HTR-8/SVneo (cell line): ENCODE results near the gene TMED7.
"Not testable (repeated sequence)": the region's sequence is repeated elsewhere in the genome, so short reads cannot be mapped to it uniquely, and the experiment has no call there.

Experiments used
- DNase-seq: peaks from one replicate; pipeline ENCODE4 v3.0.0; 2011; ENCODE audit warnings: low spot score, mixed read lengths; ENCODE audit not compliant: insufficient read length
- FAIRE-seq: peaks from 2 replicates; lab custom pipeline; 2011; peaks lifted over from hg19 to GRCh38; lab: Jason Lieb, UNC

TMED7 gene

DNA sequence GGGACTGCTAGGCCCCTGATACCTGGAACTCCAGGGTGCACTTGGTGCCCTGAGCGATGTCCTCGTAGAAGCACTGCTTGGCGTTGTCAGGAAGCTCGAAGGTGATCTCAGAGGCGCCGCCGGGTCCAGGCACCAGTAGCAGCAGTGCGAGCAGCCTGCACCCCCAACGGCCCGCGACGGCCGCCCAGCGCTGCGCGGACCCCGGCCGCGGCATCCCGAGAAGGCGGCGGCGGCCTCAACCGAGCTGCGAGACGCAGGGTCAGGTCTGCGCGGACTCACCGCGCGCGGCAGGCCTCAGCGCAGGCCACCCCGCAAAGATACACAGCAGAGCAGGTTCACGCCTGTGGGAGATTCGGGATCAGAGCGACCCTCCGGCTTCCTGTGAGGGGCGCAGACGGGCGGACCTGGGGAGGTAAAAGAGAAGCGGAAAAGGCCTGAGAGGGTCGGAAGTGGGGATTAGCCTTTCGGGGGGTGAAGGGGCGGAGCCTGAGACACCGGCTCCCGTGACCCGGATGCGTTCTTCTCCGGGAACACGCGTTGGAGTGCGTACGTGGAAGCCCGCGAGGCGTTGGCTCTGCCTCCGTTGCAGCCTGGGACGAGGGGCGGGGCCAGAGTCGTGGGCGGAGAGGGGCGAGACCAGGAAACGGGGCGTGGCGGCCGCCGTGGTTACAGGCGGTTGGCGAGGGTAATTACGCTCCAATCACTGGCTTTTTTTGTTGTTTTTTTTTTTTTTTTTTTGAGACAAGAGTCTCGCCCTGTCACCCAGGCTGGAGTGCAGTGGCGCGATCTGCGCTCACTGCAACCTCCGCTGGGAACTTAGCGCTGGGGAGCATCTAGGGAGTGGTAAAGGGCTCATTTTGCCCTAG lies at the start of gene TMED7:
TSS of gene TMED7 (minus strand) at position 458 of the 866 bp plus-strand sequence. CDS start at position 214, 244 bp downstream.
- peak; percentile 94 for DNase-seq
- peak; percentile 96 for FAIRE-seq

GRCh38 chr5:115674782-115675181 lies 48.9 kb upstream of the TMED7 start:
- FAIRE-seq, DNase-seq: not testable (repeated sequence)

GRCh38 chr5:115673596-115673995 lies 47.8 kb upstream of the TMED7 start:
- no peak for FAIRE-seq
- no peak for DNase-seq

DNA sequence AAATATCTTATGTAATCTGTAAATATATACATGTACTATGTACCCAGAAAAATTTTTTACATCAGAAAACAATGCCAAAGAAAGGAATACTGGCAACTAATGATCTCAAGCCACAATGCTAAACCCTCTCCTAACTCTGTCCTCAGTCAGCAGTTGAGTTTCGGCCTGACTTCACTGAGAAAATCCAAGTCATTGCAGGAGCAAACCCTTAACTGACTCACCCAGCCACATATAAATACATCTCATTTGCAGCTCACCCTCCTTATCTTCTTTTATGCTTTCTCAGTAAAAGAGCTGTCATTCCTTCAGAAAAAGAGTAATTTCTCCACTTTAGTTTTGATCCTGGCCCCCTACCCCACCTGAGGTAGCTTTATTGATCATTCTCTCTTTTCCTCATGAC lies 46.1 kb upstream of the TMED7 start:
- FAIRE-seq (no peak), DNase-seq (no peak)

DNA sequence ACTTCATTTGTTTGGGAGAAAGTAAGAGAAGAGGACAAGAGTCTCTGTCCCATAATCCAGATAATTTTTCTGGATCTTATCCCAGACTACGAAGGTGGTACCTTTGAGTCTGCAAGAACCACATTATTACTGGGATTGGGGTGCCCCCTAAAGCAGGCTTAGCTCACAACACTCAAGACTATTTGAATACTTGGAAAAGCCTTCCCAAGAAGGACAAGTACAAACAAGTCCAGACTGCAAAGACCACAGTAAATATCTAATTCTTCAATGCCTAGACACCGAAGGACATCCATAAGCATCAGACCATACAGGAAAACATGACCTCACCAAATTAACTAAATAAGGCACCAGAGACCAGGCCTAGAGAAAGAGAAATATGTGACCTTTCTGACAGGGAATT lies 40.2 kb upstream of the TMED7 start:
- DNase-seq: no peak
- no peak for FAIRE-seq

- DNase-seq: no peak
- FAIRE-seq: no peak
Observed at GRCh38 chr5:115661563-115661962, 35.7 kb upstream of the TMED7 start.

DNA sequence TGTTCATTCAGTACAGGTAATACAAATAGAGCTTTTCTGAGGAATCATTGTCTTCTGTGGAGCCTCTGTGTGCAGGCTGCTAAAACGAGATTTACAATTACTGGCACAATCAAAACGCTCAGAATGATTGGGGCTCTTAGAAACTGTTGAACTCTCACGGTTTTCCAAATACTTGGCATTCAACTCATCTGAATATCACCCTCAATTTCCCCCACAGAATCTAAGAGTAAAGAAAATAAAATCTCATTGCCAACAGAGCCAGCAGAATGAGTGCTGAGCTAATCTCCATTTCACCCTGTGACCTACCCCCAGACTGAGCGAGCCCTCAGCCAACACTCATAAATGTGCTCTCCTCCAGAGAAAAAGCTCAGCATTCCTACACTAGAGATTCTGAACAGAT lies 35.3 kb upstream of the TMED7 start:
- FAIRE-seq (no peak), DNase-seq (no peak)

- DNase-seq (no peak), FAIRE-seq (no peak)
Observed at GRCh38 chr5:115657881-115658233, 32.0 kb upstream of the TMED7 start.

DNA sequence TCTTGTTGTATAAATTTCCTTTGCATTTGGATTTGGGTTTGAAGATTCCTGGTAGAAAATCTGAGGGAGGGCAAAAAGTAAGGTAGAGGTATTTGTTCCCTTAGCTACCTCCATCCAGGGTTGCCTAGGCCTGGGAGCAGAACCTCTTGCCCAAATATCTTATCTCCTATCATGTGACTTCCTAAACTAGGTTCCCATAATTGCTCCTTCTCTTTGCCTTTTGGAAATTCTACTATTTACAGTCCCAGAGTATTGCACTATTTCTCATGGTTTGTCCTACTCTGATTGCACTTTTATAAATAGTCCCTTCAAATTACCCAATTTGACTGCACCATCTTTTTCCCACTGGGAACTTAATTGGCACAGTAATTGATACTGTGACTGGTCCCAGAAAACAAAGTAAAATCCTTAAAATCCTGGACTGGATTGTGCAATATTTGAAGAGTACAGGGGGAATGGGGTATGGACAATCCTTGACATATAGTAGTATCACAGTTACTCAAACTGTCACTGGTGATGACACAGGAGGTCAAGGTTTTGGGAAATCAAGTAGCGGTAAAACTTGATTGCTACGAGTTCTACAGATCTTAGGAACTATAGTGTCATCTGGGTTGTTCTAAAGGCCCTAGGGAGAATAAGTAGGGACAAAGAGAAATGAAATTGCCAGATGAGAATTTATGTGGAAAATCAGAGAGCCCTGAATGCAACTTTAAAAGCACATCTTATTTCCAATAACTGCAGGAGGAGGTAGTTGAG lies 31.5 kb upstream of the TMED7 start:
- no peak for DNase-seq

GRCh38 chr5:115656404-115656803 lies 30.6 kb upstream of the TMED7 start:
- FAIRE-seq: no peak
- no peak for DNase-seq

More for the DNA sequence above, 31.5 kb upstream of the TMED7 start:
- FAIRE-seq: no peak

DNA sequence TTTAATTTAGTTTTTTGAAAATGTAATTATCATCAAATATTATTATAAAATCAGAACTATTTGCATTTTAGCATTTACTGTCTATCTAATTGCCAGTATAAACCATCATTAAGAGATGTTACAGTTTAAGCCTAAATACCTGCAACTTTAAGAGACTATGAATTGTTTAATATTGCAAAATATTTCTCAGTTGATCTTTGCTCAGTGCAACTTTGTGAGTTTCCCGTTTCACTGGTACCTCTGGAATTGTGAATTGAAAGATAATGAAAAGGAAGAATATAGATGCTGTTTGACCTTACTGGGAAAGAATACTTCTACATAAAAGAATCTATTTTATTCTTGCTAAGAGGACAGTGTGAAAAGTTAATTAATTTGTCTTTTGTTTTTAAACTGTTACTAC lies 30.2 kb upstream of the TMED7 start:
- DNase-seq (no peak), FAIRE-seq (no peak)

- FAIRE-seq: no peak
- DNase-seq: no peak
Observed at GRCh38 chr5:115649541-115649940, 23.7 kb upstream of the TMED7 start.

- FAIRE-seq: no peak
Observed at GRCh38 chr5:115648056-115648455, 22.2 kb upstream of the TMED7 start.

GRCh38 chr5:115645386-115645785 lies 19.6 kb upstream of the TMED7 start:
- not testable (repeated sequence) for DNase-seq, FAIRE-seq

More at GRCh38 chr5:115648056-115648455, 22.2 kb upstream of the TMED7 start:
- no peak for DNase-seq

DNA sequence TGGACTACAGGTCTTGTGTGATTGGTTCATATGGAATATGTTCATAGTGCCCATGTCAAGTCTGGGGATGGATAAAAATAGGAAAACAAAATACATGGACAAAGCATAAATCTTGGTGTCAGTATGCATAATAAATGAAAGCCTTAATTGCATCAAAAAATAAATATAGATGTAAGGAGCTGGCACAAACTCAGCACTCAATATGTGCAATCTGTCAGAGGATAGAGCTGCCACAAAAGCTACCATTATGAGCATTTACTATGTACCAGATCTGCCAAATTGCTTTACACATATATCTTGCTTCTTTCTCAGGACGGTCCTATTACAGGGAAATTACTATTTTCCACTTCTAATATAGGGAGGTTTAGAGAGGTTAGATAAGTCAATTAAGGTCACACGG lies 18.2 kb upstream of the TMED7 start:
- no peak for FAIRE-seq
- no peak for DNase-seq

- no peak for FAIRE-seq
Observed at GRCh38 chr5:115641948-115642347, 16.1 kb upstream of the TMED7 start.

GRCh38 chr5:115640274-115640673 lies 14.4 kb upstream of the TMED7 start:
- no peak for DNase-seq
- FAIRE-seq: no peak

More at GRCh38 chr5:115641948-115642347, 16.1 kb upstream of the TMED7 start:
- DNase-seq: no peak

DNA sequence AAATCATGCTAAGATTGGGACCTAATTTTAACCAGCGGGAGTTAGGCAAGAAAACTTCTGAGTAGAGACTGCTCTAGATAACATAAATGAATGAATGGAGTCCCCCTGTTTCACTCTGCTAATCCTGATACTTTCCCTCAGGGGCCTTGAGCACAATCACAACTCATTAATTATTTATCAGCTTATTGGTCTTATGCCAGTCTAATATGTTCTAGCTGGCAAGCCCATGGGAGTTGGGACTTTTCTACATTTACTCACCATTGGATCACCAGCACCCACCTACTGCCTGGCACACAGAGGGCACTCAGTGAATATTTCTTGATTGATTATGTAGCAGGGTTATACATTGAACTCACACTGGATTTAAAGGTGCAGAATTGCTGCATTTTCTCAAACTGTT lies 13.5 kb upstream of the TMED7 start:
- DNase-seq (no peak), FAIRE-seq (no peak)

DNA sequence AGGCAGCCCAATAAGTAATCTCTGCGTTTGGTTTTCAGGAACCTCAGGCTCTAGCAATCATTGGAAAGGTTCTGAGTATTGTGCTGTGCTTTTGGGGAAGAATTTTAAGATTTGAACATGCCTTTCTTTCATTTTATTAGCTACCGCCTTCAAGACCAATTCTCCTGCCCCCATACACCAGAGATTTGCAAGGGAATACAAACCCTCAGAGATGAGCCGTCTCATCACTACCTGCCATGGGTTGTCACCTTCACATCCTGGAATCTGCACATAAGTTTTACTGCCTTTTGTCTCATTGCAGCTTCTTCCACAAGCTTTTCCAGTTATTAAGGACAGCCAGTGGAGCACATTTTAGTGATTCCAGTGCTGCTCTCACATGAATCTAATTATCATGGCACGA lies 11.7 kb upstream of the TMED7 start:
- FAIRE-seq (no peak), DNase-seq (no peak)

DNA sequence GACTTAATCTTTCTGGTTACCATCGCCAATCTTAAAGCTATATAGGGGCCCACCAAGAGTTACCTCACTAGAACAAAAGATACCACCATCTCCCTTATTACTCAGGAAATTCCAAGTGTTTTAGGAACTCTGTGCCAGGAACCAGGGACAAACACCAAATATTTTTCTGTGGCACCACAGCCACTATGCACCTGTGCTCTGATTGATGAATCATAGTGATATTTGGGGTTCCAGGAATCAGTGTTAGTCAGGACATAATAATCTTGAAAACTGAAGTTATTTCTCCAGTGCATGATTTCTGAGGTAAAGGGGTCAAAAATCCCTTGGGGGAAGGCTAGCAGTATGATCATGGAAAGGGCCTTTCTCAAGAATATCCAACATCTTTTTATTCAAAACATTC lies 10.2 kb upstream of the TMED7 start:
- no peak for FAIRE-seq
- no peak for DNase-seq
